ENCODE results near the gene CFAP97D2. TPM values are rescaled to one million over a fixed set of nuclear protein-coding genes. Genes with fewer than 3 reads are reported as not detected.
"Not testable (repeated sequence)": the region's sequence is repeated elsewhere in the genome, so short reads cannot be mapped to it uniquely, and the experiment has no call there.

CFAP97D2 gene
- total and polyA plus RNA-seq, 5 experiments from 2014 or later, result 1.5 to 4.8 (median 2.6) TPM

- ATAC-seq (no peak), DNase-seq (no peak)
- Mint-ChIP-seq H3K36me3 (peaks cover 10 to 56% (median 24%) of the 10 kb centered on the region in 3 donors), H3K27ac (peak overlapping the region in 6 of 10 donors; percentile 2 to 72 (median 34)), H3K27me3 (no peaks in the 10 kb centered on the region), H3K4me1 (peaks cover 16 to 35% (median 26%) of the 10 kb centered on the region in 4 donors), H3K9me3 (no peaks in the 10 kb centered on the region), H3K4me3 (peak overlapping the region in 7 of 10 donors; percentile 11 to 69 (median 33))
- POLR2A ChIA-PET, result interaction anchor here (0.7 to 3.3 kb wide), 4 partner anchors 44 to 127 kb away, joined by 3 to 12 read pairs (median 4); partner anchors contain the start of gene UPF3A
Observed at GRCh38 chr13:114237415-114238112, 58.5 kb downstream of the CFAP97D2 start.

- no peak overlapping the region for H3K27ac Mint-ChIP-seq
- POLR2A ChIA-PET, result no interaction called here
- no peak for ATAC-seq
Observed at GRCh38 chr13:114241918-114242317, 62.9 kb downstream of the CFAP97D2 start.

GRCh38 chr13:114243971-114244370 lies 64.9 kb downstream of the CFAP97D2 start:
- Mint-ChIP-seq H3K4me3 (no peak overlapping the region), H3K36me3 (peaks cover 14 to 98% (median 55%) of the 10 kb centered on the region in 3 donors), H3K27ac (no peak overlapping the region), H3K4me1 (peaks cover 4 to 10% (median 9%) of the 10 kb centered on the region in 4 donors), H3K27me3 (no peaks in the 10 kb centered on the region), H3K9me3 (no peaks in the 10 kb centered on the region)
- DNase-seq (no peak), ATAC-seq (no peak)
- POLR2A ChIA-PET, result no interaction called here

More at GRCh38 chr13:114241918-114242317, 62.9 kb downstream of the CFAP97D2 start:
- no peak overlapping the region for H3K4me3 Mint-ChIP-seq
- H3K9me3 Mint-ChIP-seq, result no peaks in the 10 kb centered on the region
- no peak for DNase-seq
- H3K36me3 Mint-ChIP-seq, result peaks cover 19 to 95% (median 46%) of the 10 kb centered on the region in 3 donors
- H3K4me1 Mint-ChIP-seq, result peaks cover 10 to 19% (median 14%) of the 10 kb centered on the region in 4 donors
- H3K27me3 Mint-ChIP-seq, result no peaks in the 10 kb centered on the region

- Mint-ChIP-seq H3K4me1 (peaks cover 4 to 9% (median 7%) of the 10 kb centered on the region in 4 donors), H3K9me3 (no peaks in the 10 kb centered on the region), H3K27me3 (no peaks in the 10 kb centered on the region), H3K36me3 (peaks cover 10 to 97% (median 50%) of the 10 kb centered on the region in 3 donors), H3K4me3 (no peak overlapping the region), H3K27ac (peak overlapping the region in 1 of 10 donors; percentile 12)
- POLR2A ChIA-PET, result interaction anchor here (0.7 kb wide), 1 partner anchor 15 kb away, joined by 3 read pairs; no protein-coding TSS in a partner anchor
- no peak for DNase-seq
- no peak for ATAC-seq
Observed at GRCh38 chr13:114244637-114245036, 65.6 kb downstream of the CFAP97D2 start.

- ATAC-seq, result no peak
- POLR2A ChIA-PET, result no interaction called here
- no peak for DNase-seq
- Mint-ChIP-seq H3K4me1 (peaks cover 3 to 9% (median 5%) of the 10 kb centered on the region in 4 donors), H3K27ac (no peak overlapping the region), H3K27me3 (no peaks in the 10 kb centered on the region), H3K9me3 (no peaks in the 10 kb centered on the region), H3K36me3 (peaks cover 10 to 93% (median 45%) of the 10 kb centered on the region in 3 donors), H3K4me3 (no peak overlapping the region)
Observed at GRCh38 chr13:114248011-114248410, 69.0 kb downstream of the CFAP97D2 start.

- no peak for DNase-seq
- Mint-ChIP-seq H3K4me1 (peaks cover 2 to 9% (median 5%) of the 10 kb centered on the region in 4 donors), H3K4me3 (no peak overlapping the region), H3K36me3 (peaks cover 10 to 92% (median 38%) of the 10 kb centered on the region in 3 donors), H3K27me3 (no peaks in the 10 kb centered on the region), H3K9me3 (no peaks in the 10 kb centered on the region), H3K27ac (no peak overlapping the region)
- ATAC-seq, result no peak
- POLR2A ChIA-PET, result interaction anchor here (0.7 kb wide), 1 partner anchor 605 kb away, joined by 4 read pairs; no protein-coding TSS in a partner anchor
Observed at GRCh38 chr13:114249077-114249476, 70.0 kb downstream of the CFAP97D2 start.

- H3K9me3 Mint-ChIP-seq, POLR2A ChIA-PET, DNase-seq, H3K27me3 Mint-ChIP-seq, ATAC-seq, H3K4me3 Mint-ChIP-seq, H3K4me1 Mint-ChIP-seq: not testable (repeated sequence)
- H3K27ac Mint-ChIP-seq, result peak overlapping the region in 3 of 10 donors; percentile 3 to 57 (median 33)
- H3K36me3 Mint-ChIP-seq, result peaks cover 2 to 90% (median 24%) of the 10 kb centered on the region in 3 donors
Observed at GRCh38 chr13:114251639-114252440, 72.8 kb downstream of the CFAP97D2 start.

- Mint-ChIP-seq H3K9me3 (no peaks in the 10 kb centered on the region), H3K27ac (peak overlapping the region in 4 of 10 donors; percentile 2 to 35 (median 4)), H3K4me1 (peaks cover 15 to 25% (median 16%) of the 10 kb centered on the region in 4 donors), H3K4me3 (no peak overlapping the region), H3K36me3 (peaks cover 0 to 93% (median 15%) of the 10 kb centered on the region in 3 donors), H3K27me3 (no peaks in the 10 kb centered on the region)
- DNase-seq (no peak), ATAC-seq (no peak)
- POLR2A ChIA-PET, result interaction anchor here (0.6 to 1.1 kb wide), 4 partner anchors 25 to 62 kb away, joined by 3 to 7 read pairs (median 4); partner anchors contain the start of gene UPF3A
Observed at GRCh38 chr13:114256547-114256946, 77.5 kb downstream of the CFAP97D2 start.

GRCh38 chr13:114257014-114257413 lies 78.0 kb downstream of the CFAP97D2 start:
- no peak overlapping the region for H3K4me3 Mint-ChIP-seq
- peaks cover 0 to 92% (median 14%) of the 10 kb centered on the region in 3 donors for H3K36me3 Mint-ChIP-seq
- no peak overlapping the region for H3K27ac Mint-ChIP-seq
- ATAC-seq (no peak), DNase-seq (no peak)
- no peaks in the 10 kb centered on the region for H3K27me3 Mint-ChIP-seq
- POLR2A ChIA-PET, result interaction anchor here (0.6 to 1.1 kb wide), 4 partner anchors 25 to 62 kb away, joined by 3 to 7 read pairs (median 4); partner anchors contain the start of gene UPF3A
- peaks cover 14 to 30% (median 17%) of the 10 kb centered on the region in 4 donors for H3K4me1 Mint-ChIP-seq
- no peaks in the 10 kb centered on the region for H3K9me3 Mint-ChIP-seq

GRCh38 chr13:114258589-114258988 lies 79.5 kb downstream of the CFAP97D2 start:
- DNase-seq (no peak), ATAC-seq (no peak)
- H3K4me3 Mint-ChIP-seq, result no peak overlapping the region
- H3K9me3 Mint-ChIP-seq, result no peaks in the 10 kb centered on the region
- H3K36me3 Mint-ChIP-seq, result peaks cover 2 to 91% (median 25%) of the 10 kb centered on the region in 3 donors
- POLR2A ChIA-PET, result interaction anchor here (1.1 kb wide), 1 partner anchor 23 kb away, joined by 5 read pairs; the partner anchor contains the start of gene UPF3A
- H3K4me1 Mint-ChIP-seq, result peaks cover 18 to 46% (median 31%) of the 10 kb centered on the region in 4 donors
- H3K27me3 Mint-ChIP-seq, result no peaks in the 10 kb centered on the region
- no peak overlapping the region for H3K27ac Mint-ChIP-seq

GRCh38 chr13:114259374-114259773 lies 80.3 kb downstream of the CFAP97D2 start:
- Mint-ChIP-seq H3K4me1 (peaks cover 18 to 53% (median 33%) of the 10 kb centered on the region in 4 donors), H3K27ac (no peak overlapping the region), H3K36me3 (peaks cover 4 to 91% (median 27%) of the 10 kb centered on the region in 3 donors), H3K9me3 (no peaks in the 10 kb centered on the region), H3K4me3 (no peak overlapping the region), H3K27me3 (no peaks in the 10 kb centered on the region)
- POLR2A ChIA-PET, result interaction anchor here (0.5 to 0.7 kb wide), 2 partner anchors 15 to 31 kb away, joined by 3 to 5 read pairs; no protein-coding TSS in a partner anchor
- DNase-seq (no peak), ATAC-seq (no peak)

- POLR2A ChIA-PET, result interaction anchor here (0.5 to 0.7 kb wide), 2 partner anchors 15 to 31 kb away, joined by 3 to 5 read pairs; no protein-coding TSS in a partner anchor
- Mint-ChIP-seq H3K36me3 (peaks cover 4 to 91% (median 30%) of the 10 kb centered on the region in 3 donors), H3K4me3 (no peak overlapping the region), H3K27ac (peak overlapping the region in 4 of 10 donors; percentile 24 to 79 (median 59)), H3K27me3 (no peaks in the 10 kb centered on the region), H3K9me3 (no peaks in the 10 kb centered on the region), H3K4me1 (peaks cover 18 to 58% (median 32%) of the 10 kb centered on the region in 4 donors)
- no peak for DNase-seq
- ATAC-seq, result no peak
Observed at GRCh38 chr13:114259974-114260373, 80.9 kb downstream of the CFAP97D2 start.
